GM19372 (cell line): ENCODE results near the gene LSAMP.

Source experiments
- ATAC-seq: cut with Tn5 transposase; IDR thresholded peaks from one replicate; pipeline ENCODE4 v1.9.1; 2021; ENCODE audit warnings: mild to moderate bottlenecking, low read depth, moderate library complexity; ENCODE audit not compliant: unreplicated experiment

The LSAMP gene

GRCh38 chr3:116069024-116069423, 376.3 kb downstream of the LSAMP start:
- no peak for ATAC-seq

DNA sequence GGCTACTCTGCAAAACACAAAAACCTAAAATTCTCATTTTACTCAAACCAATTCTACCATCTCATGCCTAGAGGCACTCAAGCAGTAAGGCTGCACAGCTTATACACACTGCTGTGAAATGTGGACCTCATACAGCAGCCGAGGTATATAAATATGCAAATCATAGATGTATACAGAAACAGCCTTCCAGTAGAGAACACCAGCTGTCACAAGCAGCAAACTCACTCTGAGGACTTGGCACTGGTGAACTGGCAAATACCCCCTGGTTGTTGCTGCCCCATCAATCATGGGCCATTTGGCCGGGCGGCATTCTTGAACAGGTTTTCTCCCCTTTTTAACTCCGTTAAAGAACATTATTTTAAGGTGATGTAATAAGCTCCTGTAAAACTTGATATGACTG, 378.0 kb downstream of the LSAMP start:
- peak; percentile 50 for ATAC-seq

DNA sequence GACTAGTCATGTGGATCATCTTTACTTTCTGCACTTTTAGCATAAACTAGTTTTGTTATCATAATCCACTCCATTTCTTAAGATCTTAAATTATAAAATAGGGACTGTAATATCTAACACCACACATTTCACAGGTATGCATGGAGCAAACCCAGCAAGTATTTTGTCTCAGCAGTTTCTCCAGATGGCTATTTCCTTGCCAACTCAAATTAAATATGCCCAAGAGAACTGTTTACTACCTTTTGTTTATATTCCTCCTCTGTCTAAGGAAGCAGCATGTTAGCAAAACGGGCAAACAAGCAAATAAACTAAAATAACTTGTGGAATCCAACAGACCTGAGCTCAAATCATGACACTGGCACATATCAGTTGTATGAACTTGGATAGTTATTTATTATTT, 379.8 kb downstream of the LSAMP start:
- no peak for ATAC-seq

- ATAC-seq: no peak
These were observed 380.6 kb downstream of the LSAMP start for GRCh38 chr3:116064646-116065045.

- ATAC-seq: no peak
These were observed 385.7 kb downstream of the LSAMP start for GRCh38 chr3:116059421-116060096.

GRCh38 chr3:116058844-116059243, 386.4 kb downstream of the LSAMP start:
- ATAC-seq: no peak

- ATAC-seq: no peak
These were observed 387.8 kb downstream of the LSAMP start for GRCh38 chr3:116057400-116058006.

- peak; percentile 87 for ATAC-seq
These were observed 389.0 kb downstream of the LSAMP start for GRCh38 chr3:116056280-116056679.

GRCh38 chr3:116053017-116053416, 392.3 kb downstream of the LSAMP start:
- ATAC-seq: no peak

GRCh38 chr3:116052602-116053001, 392.7 kb downstream of the LSAMP start:
- ATAC-seq: no peak

GRCh38 chr3:116051586-116051985, 393.7 kb downstream of the LSAMP start:
- ATAC-seq: no peak

DNA sequence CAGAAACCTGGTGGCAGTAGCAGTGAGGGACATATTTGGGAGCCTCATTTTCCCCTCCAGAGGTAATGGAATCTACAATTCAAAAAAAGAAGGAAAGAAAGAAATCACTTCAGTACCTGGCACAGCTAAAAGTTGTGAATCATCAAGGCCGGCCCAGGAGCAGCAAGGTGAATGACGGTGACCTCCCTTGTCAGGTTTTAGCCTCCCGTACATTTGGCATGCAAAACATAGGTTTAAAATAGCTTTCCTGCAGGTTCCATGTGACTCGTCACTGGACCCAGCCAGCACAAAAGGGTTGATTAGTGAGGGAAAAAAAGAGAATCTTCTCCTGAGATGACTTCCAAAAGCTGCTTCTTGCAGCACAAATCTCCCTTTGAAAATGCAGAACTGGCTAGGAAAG, 394.2 kb downstream of the LSAMP start:
- peak; percentile 54 for ATAC-seq

DNA sequence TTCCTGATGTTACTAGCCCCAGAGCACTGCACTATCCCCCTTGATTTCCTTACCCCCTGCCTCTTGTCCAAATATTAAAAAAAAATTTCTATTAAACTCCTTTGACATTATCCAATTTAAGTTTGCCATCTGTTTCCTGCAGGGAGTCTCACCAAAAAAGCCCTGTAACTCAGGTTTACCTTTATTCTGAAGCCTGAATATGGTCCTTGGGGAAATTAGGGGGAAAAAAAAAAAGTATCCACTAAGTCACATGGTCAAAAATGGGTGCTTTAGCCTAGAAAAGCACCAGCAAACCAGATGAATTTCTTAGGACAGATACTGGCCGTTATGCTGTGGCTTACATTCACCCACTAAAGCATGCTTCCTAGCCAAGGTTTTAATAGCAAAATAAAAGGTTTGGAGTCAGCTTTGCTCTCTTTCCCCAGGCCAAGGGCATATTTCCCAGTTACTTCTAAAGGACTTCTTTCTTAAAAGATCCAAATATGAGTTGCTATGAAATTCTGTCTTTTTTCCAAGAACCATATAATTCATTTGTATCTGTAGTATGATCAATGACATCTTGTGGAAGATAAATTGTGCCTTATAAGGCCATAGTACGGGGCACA, 394.9 kb downstream of the LSAMP start:
- ATAC-seq: no peak

- ATAC-seq: no peak
These were observed 396.3 kb downstream of the LSAMP start for GRCh38 chr3:116048991-116049390.

- ATAC-seq: no peak
These were observed 398.9 kb downstream of the LSAMP start for GRCh38 chr3:116046350-116046749.

- ATAC-seq: no peak
These were observed 400.0 kb downstream of the LSAMP start for GRCh38 chr3:116045314-116045713.

- no peak for ATAC-seq
These were observed 405.1 kb downstream of the LSAMP start for GRCh38 chr3:116040152-116040551.

- no peak for ATAC-seq
These were observed 405.7 kb downstream of the LSAMP start for GRCh38 chr3:116039651-116039985.

DNA sequence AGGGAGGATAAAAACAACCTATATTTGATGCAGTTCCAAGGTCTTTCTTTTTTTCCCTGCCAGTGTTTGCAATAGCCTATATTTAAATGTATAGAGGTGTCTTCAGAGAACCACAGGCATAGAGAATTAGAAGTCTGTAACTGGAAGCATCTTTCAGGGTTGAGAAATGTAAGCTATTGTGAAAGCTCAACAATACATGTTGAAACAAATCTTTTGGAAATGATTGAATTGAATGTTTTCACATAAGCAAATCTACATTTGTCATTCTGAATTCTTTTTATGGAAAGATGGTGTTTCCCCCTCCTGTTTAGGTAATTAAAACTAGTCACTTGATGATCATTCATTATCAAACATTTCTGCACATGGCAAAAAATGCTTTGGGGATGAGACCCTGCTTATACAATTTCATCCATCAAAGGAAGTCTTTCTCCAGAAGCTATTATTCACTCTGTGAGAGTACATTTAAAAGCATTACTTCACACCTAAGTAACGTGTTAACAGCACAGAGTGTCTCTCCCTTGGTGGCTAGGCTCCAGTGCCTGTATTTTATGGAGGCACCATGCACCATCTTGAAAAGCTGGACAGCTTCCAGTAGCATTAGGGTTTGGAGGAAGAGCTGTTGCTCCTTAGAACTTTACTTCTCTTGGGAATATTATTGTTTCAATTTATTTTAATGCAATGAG, 406.2 kb downstream of the LSAMP start:
- peak; percentile 6 for ATAC-seq

GRCh38 chr3:116037954-116038911, 407.1 kb downstream of the LSAMP start:
- ATAC-seq: peak; percentile 99
